Measurements from ENCODE around the gene MAP6. TPM values are rescaled to one million over a fixed set of nuclear protein-coding genes. Genes with fewer than 3 reads are reported as not detected.

The MAP6 gene
- total and polyA plus RNA-seq, 2 of the 13 experiments (the other 11 are each of a cell fraction or from before 2014, with no cell fraction given) = 0.04 TPM; not detected in 1

DNA sequence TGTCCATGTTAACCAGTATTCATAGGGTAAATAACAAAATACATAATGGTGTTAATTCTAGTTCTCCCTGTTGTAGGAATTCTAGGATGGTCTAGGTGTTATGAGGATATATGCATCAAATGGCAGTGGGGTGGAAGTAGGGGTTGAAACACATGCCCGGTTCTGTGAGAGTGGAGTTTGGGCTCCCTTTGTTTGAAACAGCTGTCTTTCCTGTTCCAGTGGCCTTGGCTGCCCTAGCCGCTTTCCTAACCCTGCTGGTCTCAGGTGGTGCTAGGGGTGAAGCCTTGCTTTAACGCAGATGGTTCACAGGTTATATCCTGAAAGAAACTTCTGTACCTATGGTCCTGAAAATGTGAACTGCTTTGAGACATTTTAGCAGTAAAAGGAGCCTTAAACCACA lies 68.5 kb downstream of the MAP6 start:
- no peak overlapping the region for H3K4me3 ChIP-seq (replicated peaks in 1 of 3; ENCODE audit: insufficient read depth in 1 of 3, low read depth in 2 of 3, low read length in 3 of 3)
- H3K27ac ChIP-seq (ENCODE audit: extremely low read length, insufficient read depth, low read length) = no peak overlapping the region
- H4K20me1 ChIP-seq (ENCODE audit: insufficient read depth, low read length) = no peaks in the 10 kb centered on the region
- H3K4me2 ChIP-seq (ENCODE audit: low read depth, low read length) = no peak overlapping the region
- peaks cover 3 to 38% of the 10 kb centered on the region in 2 experiments for H3K27me3 ChIP-seq (ENCODE audit: control insufficient read depth in 1 of 2, insufficient read depth in 2 of 2, low read length in 2 of 2)
- TF ChIP-seq XBP1 (CRISPR knock-in tag; IDR thresholded peaks at IDR 0.05) (no peak), ZSCAN12 (CRISPR knock-in tag; IDR thresholded peaks at IDR 0.05) (no peak), NCOA2 (CRISPR knock-in tag; IDR thresholded peaks at IDR 0.05) (no peak), ZNF136 (CRISPR knock-in tag; IDR thresholded peaks at IDR 0.05; ENCODE audit: low read depth) (no peak)
- FAIRE-seq = no peak
- H2AFZ ChIP-seq (ENCODE audit: low read length) = no peak overlapping the region
- in situ Hi-C loops (cut with HindIII; ENCODE audit: extremely low pct_ligation_motif_present, low pct_unique_long_range_greater_than_20kb) (no loop called here), intact Hi-C loops (cut with micrococcal nuclease; ENCODE audit: unreplicated experiment) (no loop called here)
- no peak for ATAC-seq
- no peaks in the 10 kb centered on the region for H3K9me3 ChIP-seq (ENCODE audit: low read length)
- no peaks in the 10 kb centered on the region for H3K79me2 ChIP-seq (ENCODE audit: insufficient read depth, low read length)
- no peak overlapping the region for H3K9ac ChIP-seq (ENCODE audit: insufficient read depth, low read depth, low read length)
- DNase-seq (ENCODE audit: low spot score) = no peak
- POLR2A ChIA-PET = no interaction called here
- CTCF ChIA-PET (ENCODE audit: low intra/inter-chr PET ratio, low total read pairs) = no interaction called here
- WGBS (ENCODE audit: low lambda C conversion rate) = 13% methylated on average over 3 of the region's 3 CpGs
- H3K36me3 ChIP-seq (replicated peaks in 1 of 2; ENCODE audit: control insufficient read depth in 1 of 2, insufficient read depth in 2 of 2, low read length in 2 of 2) = no peaks in the 10 kb centered on the region
- no TSS peak for BruUV-seq (replicated peaks)
- H3K4me1 ChIP-seq (ENCODE audit: insufficient read depth, low read length) = no peaks in the 10 kb centered on the region

DNA sequence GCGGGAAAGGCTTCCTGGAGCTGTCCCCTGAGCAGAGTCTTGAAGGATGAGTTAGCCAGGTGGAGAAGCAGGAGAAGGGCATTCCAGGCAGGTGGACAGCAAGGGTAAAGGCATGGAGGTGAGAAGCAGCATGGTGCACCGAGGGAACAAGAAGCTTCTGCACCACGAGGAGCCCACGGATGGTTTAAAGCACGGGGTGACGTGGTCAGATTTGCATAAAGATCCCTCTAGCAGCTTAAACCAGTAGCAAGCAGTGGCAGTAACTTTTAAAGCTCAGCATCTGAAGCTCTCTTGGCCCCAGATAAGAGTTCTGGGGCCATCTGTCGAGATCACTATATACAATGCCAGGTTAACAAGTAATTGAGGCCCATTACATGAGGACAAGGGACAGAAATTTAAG lies 69.9 kb downstream of the MAP6 start:
- POLR2A ChIA-PET = no interaction called here
- CTCF ChIA-PET (ENCODE audit: low intra/inter-chr PET ratio, low total read pairs) = interaction anchor here (1.7 kb wide), 1 partner anchor 52 kb away, joined by 3 read pairs; no protein-coding TSS in a partner anchor
- no peaks in the 10 kb centered on the region for H3K4me1 ChIP-seq (ENCODE audit: insufficient read depth, low read length)
- DNase-seq (ENCODE audit: low spot score) (no peak), ATAC-seq (no peak), FAIRE-seq (no peak)
- H4K20me1 ChIP-seq (ENCODE audit: insufficient read depth, low read length) = no peaks in the 10 kb centered on the region
- H3K4me2 ChIP-seq (ENCODE audit: low read depth, low read length) = no peak overlapping the region
- no peaks in the 10 kb centered on the region for H3K9me3 ChIP-seq (ENCODE audit: low read length)
- no peak overlapping the region for H3K9ac ChIP-seq (ENCODE audit: insufficient read depth, low read depth, low read length)
- no peak overlapping the region for H3K27ac ChIP-seq (ENCODE audit: extremely low read length, insufficient read depth, low read length)
- no peak overlapping the region for H2AFZ ChIP-seq (ENCODE audit: low read length)
- no peak overlapping the region for H3K4me3 ChIP-seq (replicated peaks in 1 of 3; ENCODE audit: insufficient read depth in 1 of 3, low read depth in 2 of 3, low read length in 3 of 3)
- H3K27me3 ChIP-seq (ENCODE audit: control insufficient read depth in 1 of 2, insufficient read depth in 2 of 2, low read length in 2 of 2) = peaks cover 2 to 23% of the 10 kb centered on the region in 2 experiments; a peak in 4 of 5 replicates
- WGBS (ENCODE audit: low lambda C conversion rate) = 25% methylated on average over 7 of the region's 7 CpGs
- H3K79me2 ChIP-seq (ENCODE audit: insufficient read depth, low read length) = no peaks in the 10 kb centered on the region
- intact Hi-C loops (cut with micrococcal nuclease; ENCODE audit: unreplicated experiment) = no loop called here
- in situ Hi-C loops (cut with HindIII; ENCODE audit: extremely low pct_ligation_motif_present, low pct_unique_long_range_greater_than_20kb) = loop anchor here (5.0 kb wide), 1 partner anchor 168 kb away; the partner anchor contains the start of gene DGAT2
- BruUV-seq (replicated peaks) = no TSS peak
- H3K36me3 ChIP-seq (replicated peaks in 1 of 2; ENCODE audit: control insufficient read depth in 1 of 2, insufficient read depth in 2 of 2, low read length in 2 of 2) = no peaks in the 10 kb centered on the region
- TF ChIP-seq TEAD2 (CRISPR knock-in tag; IDR thresholded peaks at IDR 0.05) (no peak), SIN3B (IDR thresholded peaks at IDR 0.05; ENCODE audit: low read length) (no peak), SP1 (IDR thresholded peaks at IDR 0.05) (no peak), SP1 (CRISPR knock-in tag; IDR thresholded peaks at IDR 0.05) (no peak), CEBPG (CRISPR knock-in tag; IDR thresholded peaks at IDR 0.05) (no peak), IKZF1 (IDR thresholded peaks at IDR 0.05) (no peak), ZNF263 (CRISPR knock-in tag; IDR thresholded peaks at IDR 0.05) (no peak), ZBTB3 (CRISPR knock-in tag; IDR thresholded peaks at IDR 0.05; ENCODE audit: borderline replicate concordance, low read depth) (no peak), SMAD1 (CRISPR knock-in tag; IDR thresholded peaks at IDR 0.05; ENCODE audit: borderline replicate concordance, low read depth) (no peak), ZNF781 (CRISPR knock-in tag; IDR thresholded peaks at IDR 0.05; ENCODE audit: borderline replicate concordance, not compliant biosample characterization) (no peak), RXRB (CRISPR knock-in tag; IDR thresholded peaks at IDR 0.05; ENCODE audit: borderline replicate concordance) (no peak), LCORL (IDR thresholded peaks at IDR 0.05) (no peak), LCORL (CRISPR knock-in tag; IDR thresholded peaks at IDR 0.05) (no peak), ARNT2 (CRISPR knock-in tag; IDR thresholded peaks at IDR 0.05; ENCODE audit: low read depth) (no peak)
- TF ChIP-seq, protein P1, sequence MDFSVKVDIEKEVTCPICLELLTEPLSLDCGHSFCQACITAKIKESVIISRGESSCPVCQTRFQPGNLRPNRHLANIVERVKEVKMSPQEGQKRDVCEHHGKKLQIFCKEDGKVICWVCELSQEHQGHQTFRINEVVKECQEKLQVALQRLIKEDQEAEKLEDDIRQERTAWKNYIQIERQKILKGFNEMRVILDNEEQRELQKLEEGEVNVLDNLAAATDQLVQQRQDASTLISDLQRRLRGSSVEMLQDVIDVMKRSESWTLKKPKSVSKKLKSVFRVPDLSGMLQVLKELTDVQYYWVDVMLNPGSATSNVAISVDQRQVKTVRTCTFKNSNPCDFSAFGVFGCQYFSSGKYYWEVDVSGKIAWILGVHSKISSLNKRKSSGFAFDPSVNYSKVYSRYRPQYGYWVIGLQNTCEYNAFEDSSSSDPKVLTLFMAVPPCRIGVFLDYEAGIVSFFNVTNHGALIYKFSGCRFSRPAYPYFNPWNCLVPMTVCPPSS (IDR thresholded peaks at IDR 0.05) = no peak
